Mesenteric fat pad (tissue), 1 donor: ENCODE data around the gene AGK. TPM values are rescaled to one million over a fixed set of nuclear protein-coding genes. Genes with fewer than 3 reads are reported as not detected.

ENCODE experiments used
- DNase-seq: peaks from one replicate; pipeline ENCODE4 v3.0.0-alpha.2; 2020; ENCODE audit warnings: low spot score
- long read RNA-seq: library from polyadenylated mRNA; unstranded; transcript quantifications from one replicate; pipeline ENCODE4 v2.0.0, GENCODE V29; 2020
- total RNA-seq: library from RNA; stranded (reverse); fragmentation: NEBNext Ultra II Directional; extraction: Animal tissue kit (Norgen Biotek cat#: 25700); gene quantifications from one replicate; pipeline ENCODE4 v1.2.1, GENCODE V29; 2021
- donor health status: DM: yes; HTN: yes; CAD: no.

AGK gene, protein sequence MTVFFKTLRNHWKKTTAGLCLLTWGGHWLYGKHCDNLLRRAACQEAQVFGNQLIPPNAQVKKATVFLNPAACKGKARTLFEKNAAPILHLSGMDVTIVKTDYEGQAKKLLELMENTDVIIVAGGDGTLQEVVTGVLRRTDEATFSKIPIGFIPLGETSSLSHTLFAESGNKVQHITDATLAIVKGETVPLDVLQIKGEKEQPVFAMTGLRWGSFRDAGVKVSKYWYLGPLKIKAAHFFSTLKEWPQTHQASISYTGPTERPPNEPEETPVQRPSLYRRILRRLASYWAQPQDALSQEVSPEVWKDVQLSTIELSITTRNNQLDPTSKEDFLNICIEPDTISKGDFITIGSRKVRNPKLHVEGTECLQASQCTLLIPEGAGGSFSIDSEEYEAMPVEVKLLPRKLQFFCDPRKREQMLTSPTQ
- 23.2 TPM for total RNA-seq
- long read RNA-seq, transcript AGK-201 (16 exons, 3,849 nt): major isoform, 9 of 30 reads
- long read RNA-seq, partial matches to known transcripts: 16 of 30 reads
- long read RNA-seq, other reads (novel, unspliced or antisense): 2 of 30 reads

DNA sequence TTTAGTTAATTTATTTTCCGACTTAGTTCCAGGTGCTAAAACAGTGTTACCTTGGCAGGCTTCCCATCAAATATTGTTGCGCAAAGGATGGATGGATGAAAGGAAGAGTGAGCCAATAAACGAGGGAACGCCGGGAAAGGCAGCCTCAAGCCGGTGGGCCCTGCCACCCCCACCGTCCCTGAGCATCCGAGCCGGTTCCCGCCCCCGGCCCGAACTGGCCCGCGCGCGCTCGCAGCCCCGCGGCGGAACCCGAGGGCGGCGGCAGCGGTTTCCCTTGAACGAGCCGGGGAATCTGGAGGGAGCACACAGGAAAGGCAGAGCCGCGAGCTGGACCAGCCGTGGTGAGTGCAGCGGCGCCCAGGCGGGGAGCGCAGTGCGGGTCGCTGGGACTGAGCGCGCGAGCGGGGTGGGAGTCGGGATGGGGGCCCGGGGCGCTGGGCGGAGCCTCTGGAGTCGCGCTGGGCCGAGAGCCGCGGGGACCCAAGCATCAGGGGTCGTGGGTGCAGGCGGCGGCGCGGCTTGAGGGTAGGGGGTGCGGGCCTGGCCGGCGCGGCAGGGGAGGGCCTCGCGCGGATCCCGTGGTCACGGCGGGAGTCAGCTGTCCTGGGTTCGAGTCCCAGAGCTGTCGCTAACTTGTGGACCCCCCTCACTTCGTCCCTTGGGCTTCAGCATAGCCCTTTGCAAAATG is at the start of gene AGK:
TSS of gene AGK (plus strand) at position 317 of the 688 bp plus-strand sequence. CDS start 4,057 bp downstream, outside the sequence.
- DNase-seq: peak; percentile 92

DNA sequence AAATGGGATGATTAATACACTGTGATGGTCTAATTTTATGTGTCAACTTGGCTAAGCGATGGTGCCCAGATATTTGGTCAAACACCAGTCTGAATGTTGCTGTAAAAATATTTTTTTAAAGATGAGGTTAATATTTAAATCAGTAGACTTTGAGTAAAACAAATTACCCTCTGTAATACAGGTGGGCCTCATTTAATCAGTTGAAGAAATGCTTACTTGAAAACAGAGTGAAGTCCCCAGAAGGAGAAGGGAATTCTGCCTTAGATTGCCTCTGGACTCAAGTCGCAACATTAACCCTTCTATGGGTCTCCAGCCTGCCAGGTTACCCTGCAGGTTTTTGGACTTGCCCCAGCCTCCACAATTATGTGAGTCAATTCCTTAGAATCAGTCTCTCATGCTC is 49.8 kb upstream of the AGK start:
- DNase-seq: no peak

DNA sequence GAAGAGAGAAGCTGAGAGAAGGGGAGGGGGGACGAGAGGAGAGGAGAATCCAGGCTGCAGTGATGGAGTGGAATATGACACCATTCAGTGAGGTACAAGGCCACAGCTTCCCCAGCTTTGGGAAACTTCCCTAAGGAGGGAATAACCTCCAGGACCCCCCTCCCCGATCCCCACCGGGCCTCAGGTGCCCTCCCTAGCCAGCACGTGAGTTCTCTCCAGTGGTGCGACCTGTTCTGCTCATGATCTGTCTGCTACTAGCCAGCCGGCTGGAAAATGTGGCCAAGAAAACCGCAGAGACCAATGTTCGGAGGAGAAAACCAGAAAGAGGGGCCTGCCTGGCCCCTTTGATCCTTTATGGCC is 39.9 kb upstream of the AGK start:
- DNase-seq: no peak

DNA sequence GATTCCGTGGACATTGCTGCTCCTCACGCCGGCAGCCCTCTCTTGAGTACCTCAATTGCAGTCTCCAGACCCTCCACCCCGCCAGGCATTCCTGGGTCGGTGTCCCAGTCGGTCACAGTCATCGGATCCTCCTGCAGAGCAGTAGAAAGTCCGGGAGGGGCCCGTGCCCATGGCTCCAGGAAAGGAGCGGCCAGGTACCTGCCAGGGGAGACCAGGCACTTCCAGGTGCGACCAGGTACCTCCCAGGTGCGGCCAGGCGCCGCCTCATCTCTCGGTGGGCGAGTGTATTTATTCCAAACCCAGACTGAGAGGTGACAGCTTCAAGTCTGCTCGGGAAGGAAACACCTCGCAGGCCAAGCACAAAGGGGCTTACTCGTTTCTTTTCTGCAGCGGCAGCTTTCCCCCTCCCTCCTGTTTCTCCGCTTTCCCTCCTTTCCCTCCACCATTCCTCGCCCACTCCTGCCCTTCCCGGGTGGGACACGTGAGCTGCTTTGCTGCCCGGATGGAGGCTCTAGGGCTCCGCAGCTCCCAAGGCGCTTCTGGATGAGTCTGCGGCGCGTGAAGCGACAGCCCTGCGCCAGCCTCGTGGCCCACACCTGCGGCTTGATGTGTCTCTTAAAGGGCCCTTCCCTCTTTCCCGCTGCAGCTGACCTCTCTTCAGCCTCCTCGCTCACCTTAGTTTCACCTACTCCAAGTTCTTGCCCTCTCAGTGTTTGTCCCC is 39.4 kb upstream of the AGK start:
- no peak for DNase-seq

DNA sequence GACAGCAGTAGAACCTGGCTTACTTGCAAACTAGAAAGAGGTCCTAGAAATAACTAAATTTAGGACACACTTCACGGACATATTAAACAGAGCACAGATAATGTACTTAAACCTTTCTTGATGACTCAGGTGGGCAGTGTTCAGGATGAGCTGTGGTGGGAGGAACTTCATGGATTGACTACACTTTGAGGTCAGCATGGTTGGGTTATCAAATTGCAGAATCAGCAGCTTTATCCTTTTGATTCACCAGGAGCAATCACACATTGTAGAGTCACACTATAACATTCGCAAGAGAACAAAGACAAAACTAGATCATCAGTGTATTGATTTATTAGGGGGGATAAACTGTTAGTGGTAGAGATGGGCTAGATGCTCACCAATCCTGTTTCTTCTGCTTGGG is 38.6 kb upstream of the AGK start:
- DNase-seq: no peak

DNA sequence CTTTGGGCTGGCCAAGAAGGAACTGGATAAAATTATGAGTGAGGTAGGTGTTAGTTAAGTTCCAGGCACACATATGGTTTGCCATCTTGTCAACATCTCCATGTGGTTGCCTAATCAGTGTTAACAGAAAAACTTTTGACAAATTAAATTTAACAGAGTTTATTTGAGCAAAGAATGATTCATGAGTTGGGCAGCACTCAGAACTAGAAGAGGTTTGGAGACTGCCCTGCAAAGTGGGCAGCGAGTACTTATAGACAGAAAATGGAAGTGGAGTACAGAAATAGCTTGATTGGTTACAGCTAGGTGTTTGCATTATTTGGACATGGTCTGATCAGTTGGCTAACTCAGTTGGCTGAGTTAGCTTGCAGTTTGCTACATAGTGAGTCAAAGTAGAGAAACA is 37.5 kb upstream of the AGK start:
- DNase-seq: no peak

DNA sequence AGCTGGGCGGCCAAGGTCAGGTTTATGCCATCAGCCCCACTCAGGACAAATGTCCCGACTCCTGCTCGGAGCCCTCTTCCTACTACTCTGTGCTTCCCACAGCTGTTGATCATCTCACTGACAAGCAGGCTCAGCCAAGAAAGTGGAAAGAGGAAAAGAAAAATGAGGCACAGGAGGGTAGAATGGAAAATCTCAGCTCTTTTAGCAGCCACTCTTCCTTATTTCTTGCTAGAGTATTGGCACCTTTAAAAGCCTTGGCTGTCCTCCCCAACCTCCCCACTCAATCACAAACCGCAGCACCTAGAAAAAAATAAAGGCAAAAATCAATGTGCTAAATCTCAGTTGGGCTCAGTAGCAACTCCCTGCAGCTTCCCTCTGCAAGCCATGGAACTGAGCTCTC is 35.3 kb upstream of the AGK start:
- no peak for DNase-seq

DNA sequence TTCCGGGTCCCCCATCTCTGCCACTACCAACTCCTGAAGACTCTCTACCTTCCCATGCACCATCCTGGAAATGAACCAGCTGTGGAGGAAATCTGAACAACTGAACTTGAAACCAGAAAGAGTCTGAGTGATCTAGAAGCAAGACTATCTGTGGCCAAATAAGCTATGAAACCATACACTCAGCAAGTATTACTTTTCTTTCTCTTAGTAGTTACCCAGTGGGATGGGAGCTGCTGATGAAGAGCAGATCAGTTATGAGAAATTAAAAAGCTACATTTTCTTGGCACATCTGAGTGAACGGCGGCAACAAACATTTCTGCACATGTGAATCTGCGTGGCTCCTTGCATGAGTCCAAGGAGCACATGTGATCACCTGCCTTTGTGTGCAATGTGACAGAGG is 31.6 kb upstream of the AGK start:
- DNase-seq: no peak

DNA sequence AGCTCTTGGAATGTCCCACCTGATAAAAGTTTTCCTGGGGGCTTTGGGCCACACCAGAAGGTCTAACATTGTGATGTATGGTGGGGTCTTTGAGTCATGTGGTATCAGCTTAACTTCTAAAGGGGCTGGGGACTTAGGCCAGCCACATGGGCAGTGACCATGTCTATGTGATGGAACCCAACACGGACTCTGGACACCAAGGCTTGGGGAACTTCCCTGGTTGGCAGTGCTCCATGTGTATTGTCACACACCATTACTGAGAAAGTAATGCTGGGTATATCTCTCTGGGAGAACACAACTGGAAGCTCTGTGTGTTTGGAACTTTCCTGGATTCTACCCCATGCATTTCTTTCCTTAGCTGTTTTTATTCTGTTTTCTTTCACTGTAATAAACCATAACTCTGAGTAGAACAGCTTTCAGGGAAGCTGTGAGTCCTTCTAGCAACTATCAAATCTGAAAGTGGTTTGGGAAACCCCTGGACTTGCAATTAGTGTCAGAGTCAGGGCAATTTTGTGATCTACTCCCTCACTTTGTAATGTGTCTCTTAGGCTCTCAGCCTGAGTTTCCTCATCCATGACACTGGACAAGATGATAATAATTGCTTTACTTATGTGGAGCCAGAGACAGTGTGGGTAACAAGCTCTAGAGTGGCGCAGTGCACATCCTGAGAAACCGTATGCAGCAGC is 28.4 kb upstream of the AGK start:
- no peak for DNase-seq

DNA sequence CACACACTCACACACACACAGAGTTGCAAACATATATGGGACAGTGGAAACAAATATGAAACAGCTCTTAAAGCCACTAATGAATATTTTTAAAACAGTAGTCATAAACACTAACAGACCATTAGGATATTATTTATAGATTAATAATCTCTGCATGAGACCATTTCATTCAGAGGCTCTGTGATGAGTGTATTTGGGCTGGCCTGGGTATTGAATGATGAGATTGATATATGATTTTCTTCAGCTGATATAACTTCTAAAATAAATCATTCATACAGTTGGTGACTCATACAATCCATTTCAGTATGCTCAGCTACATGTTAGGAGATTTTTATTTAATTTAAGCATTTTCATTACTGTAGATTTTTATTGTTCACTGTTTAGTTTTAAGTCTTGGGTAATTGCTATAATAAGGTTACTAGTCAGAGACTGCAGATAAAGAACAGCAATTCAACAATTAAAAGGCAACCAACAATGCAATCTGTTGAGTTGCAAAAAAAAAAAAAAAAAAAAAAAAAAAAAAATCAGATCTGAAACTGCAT is 25.2 kb upstream of the AGK start:
- DNase-seq: no peak

DNA sequence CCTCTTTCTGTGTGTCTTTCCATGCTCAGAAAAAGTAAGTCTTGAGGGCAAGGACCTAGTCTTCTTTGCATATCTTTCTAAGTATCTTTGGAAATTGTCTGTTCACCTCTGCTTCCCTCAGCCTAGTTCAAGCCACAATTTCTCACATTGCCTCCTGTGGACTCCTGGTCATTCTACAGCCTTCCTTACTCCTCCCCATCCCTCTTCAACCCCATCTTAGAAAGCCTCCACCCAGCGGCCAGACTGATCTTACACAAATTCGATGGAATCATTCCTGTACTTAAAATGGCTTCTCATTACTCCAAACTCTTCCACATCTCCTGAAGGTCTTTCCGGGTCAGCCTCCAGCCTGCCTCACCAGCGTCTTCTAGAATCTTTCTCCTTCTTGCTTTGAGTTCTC is 24.1 kb upstream of the AGK start:
- no peak for DNase-seq

DNA sequence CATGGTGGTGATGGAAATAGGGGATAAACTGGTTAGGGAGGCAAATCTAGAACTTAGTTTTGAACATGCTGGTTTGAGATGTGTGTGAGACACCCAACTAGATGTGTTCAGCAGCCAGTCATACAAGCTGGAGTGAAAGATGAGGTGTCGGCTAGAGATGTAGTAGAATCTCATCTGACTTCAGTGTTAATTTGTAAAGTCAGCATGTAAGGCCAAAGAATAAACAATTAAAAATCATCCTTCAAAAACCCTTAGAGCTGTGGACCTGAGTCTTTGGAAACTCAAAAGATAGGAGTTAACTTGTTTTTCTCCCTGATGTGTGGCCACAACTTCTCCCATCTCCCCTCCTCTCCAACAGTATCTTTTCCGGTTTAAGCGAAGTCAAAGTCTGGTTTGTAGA is 22.8 kb upstream of the AGK start:
- DNase-seq: no peak

DNA sequence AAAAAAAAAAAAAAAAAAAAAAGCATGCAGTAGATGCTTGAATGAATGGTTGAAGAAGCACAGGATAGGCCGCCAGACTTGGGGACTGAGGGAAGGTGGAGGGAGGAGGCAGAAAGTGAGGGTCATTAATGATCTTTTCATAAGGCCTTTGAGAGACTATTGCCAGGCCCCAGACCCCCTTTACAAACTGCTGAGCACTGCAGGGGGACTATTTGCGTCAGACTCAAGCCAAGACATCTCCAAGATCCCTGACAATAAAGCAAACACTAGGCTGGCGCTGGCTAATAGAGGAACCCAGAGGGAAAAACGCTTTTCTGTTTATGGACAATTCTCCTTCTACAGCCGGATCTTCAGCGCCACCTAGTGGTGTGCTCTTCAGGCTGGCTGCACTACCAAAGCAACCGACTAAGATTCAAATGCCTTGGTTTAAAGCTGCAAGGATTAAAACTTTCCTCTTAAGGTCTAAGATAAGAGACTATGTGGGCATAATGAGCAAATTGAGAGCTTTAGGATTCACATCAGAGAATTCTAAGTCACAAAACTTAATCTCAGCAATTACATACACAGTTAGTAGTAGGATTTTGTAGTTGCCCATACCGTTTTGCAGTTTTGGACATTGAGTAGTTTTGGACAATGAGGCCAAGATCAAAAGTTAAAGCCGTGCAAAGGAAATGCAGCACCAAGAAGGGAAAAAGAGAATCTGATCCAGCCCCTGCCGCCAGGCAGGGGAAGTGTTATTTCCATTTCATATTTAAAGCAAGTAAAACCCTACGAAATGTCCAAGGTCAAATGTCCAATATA is 17.9 kb upstream of the AGK start:
- no peak for DNase-seq

DNA sequence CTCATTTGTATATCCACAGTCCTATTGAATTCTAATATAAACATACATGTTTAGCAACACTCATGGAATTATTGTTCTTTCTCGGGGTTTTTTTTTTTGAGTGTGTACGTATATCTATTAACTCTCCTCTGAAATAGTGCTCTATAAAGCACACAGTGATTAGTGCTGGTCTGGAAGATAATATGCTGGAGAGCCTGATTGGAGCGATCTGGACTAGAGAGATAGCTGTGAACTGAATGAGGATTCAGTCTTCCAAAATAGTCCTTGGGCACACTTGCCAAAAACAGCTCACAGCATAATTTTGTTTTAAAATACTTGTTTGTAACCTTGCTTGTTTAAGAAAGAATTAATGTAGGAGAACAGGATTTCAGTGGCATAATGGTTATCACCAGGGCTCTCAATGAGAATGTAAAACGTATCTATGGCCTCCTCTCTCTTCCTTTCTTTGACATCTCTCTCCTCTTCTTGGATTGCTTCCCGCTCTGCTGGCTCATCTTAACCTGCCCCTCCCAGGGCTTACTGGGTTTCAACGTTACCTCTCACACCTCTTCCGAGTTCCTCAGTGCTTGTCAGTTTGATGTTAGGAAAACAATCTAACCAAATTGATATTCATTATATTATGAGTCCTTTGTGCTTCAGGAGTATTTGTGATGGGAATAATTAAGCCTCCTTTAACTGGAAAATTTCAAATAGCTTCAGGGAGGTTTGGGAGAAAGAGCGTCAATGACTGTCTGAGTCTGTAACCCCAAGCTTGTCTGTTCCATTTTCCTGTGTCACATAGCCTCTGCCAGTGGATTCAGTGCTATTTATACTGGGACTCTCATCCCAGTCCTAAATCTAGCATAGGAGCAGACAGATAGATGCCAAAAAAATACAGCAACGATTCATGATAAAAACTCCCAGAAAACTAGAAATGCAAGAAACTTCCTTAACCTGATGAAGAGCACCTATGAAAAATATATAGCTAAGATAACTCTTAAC is 16.2 kb upstream of the AGK start:
- DNase-seq: no peak

DNA sequence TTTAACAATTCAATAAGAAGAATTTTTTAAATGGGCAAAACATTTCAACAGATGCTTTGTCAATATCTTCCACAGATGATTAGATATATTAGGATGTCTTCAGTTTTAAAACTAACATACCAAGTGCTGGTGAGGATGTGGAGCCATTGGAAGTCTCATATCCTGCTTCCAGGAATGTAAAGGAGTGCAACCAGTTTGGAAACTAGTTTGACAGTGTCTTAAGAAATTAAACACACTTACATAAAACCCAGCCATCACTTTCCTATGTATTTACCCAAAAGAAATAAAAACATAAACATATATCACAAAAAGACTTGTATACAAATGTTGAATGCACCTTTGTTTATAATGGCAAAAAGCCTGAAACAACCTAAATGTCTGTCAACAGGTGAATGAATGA is 13.3 kb upstream of the AGK start:
- no peak for DNase-seq

DNA sequence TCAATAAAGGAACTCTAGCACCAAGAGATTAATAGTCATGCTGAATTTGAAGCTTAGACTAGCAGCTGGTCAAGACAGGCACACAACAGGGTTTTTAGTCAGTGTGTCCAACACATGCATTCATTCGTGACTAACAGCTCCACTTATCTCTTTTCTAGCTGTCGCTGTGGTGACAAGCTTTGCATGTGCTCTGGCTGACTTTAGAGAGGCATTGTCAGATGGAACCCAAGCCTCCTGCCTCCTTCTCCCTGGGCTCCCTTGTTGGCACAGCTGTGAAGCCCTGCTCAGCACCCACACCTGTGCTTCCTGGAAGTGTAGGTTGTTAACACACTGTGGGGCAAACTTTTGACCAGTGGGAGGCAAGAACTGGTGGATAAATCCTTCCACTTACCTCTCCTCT is 9.8 kb upstream of the AGK start:
- no peak for DNase-seq

DNA sequence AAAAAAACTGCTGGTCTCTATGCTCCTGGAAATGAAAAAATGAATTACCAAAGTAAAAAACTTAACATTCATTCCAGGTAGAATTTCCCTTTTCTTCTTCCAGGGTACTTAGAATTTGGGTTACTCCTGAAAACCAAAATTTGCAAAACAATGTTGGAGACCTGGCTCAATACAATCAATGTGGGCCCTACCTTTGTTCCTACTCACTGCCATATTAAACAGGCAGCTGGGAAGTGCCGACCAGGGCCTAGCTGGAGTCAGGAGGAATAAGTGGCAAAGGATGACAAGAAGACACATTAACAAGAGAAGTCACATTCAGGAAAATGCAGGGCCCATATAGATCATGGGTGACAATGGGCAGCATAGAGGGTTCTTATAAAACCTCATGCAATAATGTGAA is 6.4 kb upstream of the AGK start:
- no peak for DNase-seq

DNA sequence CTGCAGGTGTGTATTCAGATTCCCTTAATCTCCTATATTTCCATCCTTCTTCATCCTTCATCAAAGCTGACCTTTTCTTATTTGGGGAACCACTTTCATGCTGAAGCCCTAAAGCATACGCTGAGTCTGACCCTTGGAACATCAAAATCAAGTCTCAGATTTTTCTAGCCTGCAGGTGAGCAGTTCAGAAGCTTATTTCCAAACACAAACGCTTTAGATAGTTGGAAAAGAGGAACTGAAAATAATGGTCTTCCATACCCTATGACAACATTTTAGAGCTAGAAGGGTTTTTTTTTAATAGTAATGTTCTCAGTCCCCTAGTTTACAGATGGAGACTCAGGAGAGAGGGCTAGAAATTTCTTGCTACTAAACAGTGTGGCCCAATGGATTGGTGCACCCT is 1.6 kb upstream of the AGK start:
- DNase-seq: no peak
